HepG2 (cell line): ENCODE data around the gene CHN2.

ENCODE experiments used
- BHLHE40 ChIP-seq: IDR thresholded peaks from 2 replicates; pipeline ENCODE4 v1.6.1; 2011; ENCODE audit warnings: low read length, improper control_type of control experiment
- BRCA1 ChIP-seq: sonication (generic); formaldehyde crosslinking; IDR thresholded peaks from 2 replicates; pipeline ENCODE4 v1.4.0; 2020; ENCODE audit warnings: missing genetic modification reagents
- MEF2D ChIP-seq: sonication (generic); formaldehyde crosslinking; IDR thresholded peaks from 2 replicates; pipeline ENCODE4 v1.5.1; 2020; ENCODE audit warnings: mild to moderate bottlenecking, missing genetic modification reagents
- NR1H2 ChIP-seq: sonication (generic); formaldehyde crosslinking; IDR thresholded peaks from 2 replicates; pipeline ENCODE4 v1.8.1; 2022; ENCODE audit warnings: low read depth, missing genetic modification reagents, borderline replicate concordance
- POLR2AphosphoS5 ChIP-seq: IDR thresholded peaks from 2 replicates; pipeline ENCODE4 v1.6.1; 2012; ENCODE audit warnings: low read depth, low read length
- PRPF4 ChIP-seq: fragments of 200-400 bp; formaldehyde crosslinking; IDR thresholded peaks from 2 replicates; pipeline ENCODE4 v1.6.1; 2016; ENCODE audit warnings: low read length, low read depth; ENCODE audit not compliant: poor library complexity, severe bottlenecking
- RAD21 ChIP-seq: fragments of 450-650 bp; formaldehyde crosslinking; IDR thresholded peaks from 2 replicates; pipeline ENCODE4 v1.5.0; 2020; ENCODE audit warnings: mild to moderate bottlenecking
- ZBTB7A ChIP-seq: sonication (generic); formaldehyde crosslinking; IDR thresholded peaks from 2 replicates; pipeline ENCODE4 v1.8.0; 2022; ENCODE audit warnings: mild to moderate bottlenecking, missing genetic modification reagents
- TF ChIP-seq, protein P1 (sequence below): sonication (generic); formaldehyde crosslinking; IDR thresholded peaks from 2 replicates; pipeline ENCODE4 v1.5.0; 2020; ENCODE audit warnings: mild to moderate bottlenecking, missing genetic modification reagents, moderate library complexity
- TF ChIP-seq, protein P2 (sequence below), 2 experiments: sonication (generic) in 1 of 2; formaldehyde crosslinking in 1 of 2; IDR thresholded peaks; 2 replicates each; pipeline versions ENCODE4 v1.5.1 to v1.6.1; 2011 to 2020; ENCODE audit warnings: borderline replicate concordance in 1 of 2, low read depth in 1 of 2, low read length in 1 of 2, mild to moderate bottlenecking in 1 of 2, missing genetic modification reagents in 1 of 2, moderate library complexity in 1 of 2

DNA sequence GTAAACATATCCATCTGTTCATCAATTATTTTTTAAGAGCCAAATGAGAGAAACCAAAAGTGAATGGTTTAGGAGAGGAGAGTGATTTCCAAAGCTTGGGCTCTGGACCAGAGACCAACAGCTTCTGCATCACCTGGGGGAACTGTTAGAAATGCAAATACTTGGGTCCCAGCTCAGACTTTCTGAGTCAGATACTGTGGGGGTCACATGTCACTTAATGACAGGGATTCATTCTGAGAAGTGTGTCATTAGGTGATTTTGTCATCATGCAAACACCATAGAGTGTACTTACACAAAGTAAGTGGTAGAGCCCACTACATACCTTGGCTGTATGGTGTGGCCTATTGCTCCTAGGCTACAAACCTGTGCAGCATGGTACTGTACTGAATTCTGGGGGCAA, 240.6 kb downstream of the CHN2 start:
- TF ChIP-seq RAD21 (CRISPR knock-in tag) (no peak), ZBTB7A (CRISPR knock-in tag) (no peak), BHLHE40 (no peak), NR1H2 (no peak), PRPF4 (no peak), POLR2AphosphoS5 (no peak), MEF2D (CRISPR knock-in tag) (no peak), BRCA1 (CRISPR knock-in tag) (no peak)
- TF ChIP-seq, protein P1, sequence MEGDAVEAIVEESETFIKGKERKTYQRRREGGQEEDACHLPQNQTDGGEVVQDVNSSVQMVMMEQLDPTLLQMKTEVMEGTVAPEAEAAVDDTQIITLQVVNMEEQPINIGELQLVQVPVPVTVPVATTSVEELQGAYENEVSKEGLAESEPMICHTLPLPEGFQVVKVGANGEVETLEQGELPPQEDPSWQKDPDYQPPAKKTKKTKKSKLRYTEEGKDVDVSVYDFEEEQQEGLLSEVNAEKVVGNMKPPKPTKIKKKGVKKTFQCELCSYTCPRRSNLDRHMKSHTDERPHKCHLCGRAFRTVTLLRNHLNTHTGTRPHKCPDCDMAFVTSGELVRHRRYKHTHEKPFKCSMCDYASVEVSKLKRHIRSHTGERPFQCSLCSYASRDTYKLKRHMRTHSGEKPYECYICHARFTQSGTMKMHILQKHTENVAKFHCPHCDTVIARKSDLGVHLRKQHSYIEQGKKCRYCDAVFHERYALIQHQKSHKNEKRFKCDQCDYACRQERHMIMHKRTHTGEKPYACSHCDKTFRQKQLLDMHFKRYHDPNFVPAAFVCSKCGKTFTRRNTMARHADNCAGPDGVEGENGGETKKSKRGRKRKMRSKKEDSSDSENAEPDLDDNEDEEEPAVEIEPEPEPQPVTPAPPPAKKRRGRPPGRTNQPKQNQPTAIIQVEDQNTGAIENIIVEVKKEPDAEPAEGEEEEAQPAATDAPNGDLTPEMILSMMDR (CRISPR knock-in tag) = no peak
- TF ChIP-seq, protein P2, sequence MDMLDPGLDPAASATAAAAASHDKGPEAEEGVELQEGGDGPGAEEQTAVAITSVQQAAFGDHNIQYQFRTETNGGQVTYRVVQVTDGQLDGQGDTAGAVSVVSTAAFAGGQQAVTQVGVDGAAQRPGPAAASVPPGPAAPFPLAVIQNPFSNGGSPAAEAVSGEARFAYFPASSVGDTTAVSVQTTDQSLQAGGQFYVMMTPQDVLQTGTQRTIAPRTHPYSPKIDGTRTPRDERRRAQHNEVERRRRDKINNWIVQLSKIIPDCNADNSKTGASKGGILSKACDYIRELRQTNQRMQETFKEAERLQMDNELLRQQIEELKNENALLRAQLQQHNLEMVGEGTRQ (IDR thresholded peaks at IDR 0.05; ENCODE audit: low read depth, low read length) = no peak
- TF ChIP-seq, protein P2 (CRISPR knock-in tag; IDR thresholded peaks at IDR 0.05; ENCODE audit: borderline replicate concordance) = no peak
